B cell (primary cell): ENCODE data around the gene CHPF2. TPM values are rescaled to one million over a fixed set of nuclear protein-coding genes. Genes with fewer than 3 reads are reported as not detected.

Source experiments
- ATAC-seq: fragments of 200-7000 bp; cut with Tn5 transposase; one replicate; pipeline ENCODE4 v1.10.0; 2021; ENCODE audit warnings: low read depth, mild to moderate bottlenecking, moderate number of reproducible peaks, moderate library complexity
- CTCF ChIA-PET: fragments of 350-600 bp; sonication (Branson Sonifier 250); formaldehyde crosslinking; loops from one replicate; lab custom pipeline; 2021; ENCODE audit warnings: antibody characterized with exemption, inconsistent platforms; lab: Charles Lee
- POLR2A ChIA-PET: fragments of 350-600 bp; sonication (Branson Sonifier 250); formaldehyde crosslinking; loops from one replicate; lab custom pipeline; 2021; ENCODE audit warnings: antibody characterized with exemption; lab: Charles Lee
- DNase-seq: peaks from one replicate; pipeline ENCODE4 v3.0.0; 2013
- H2AFZ ChIP-seq: 2 replicates; pipeline ENCODE4 v1.6.1; 2012; ENCODE audit warnings: mild to moderate bottlenecking, low read depth, low read length; ENCODE audit not compliant: insufficient read depth, poor library complexity, severe bottlenecking
- H3K27ac ChIP-seq, 2 donors: 1 replicate in 1 of 2; 2 replicates in 1 of 2; pipeline ENCODE4 v1.5.1; 2012 to 2013; ENCODE audit warnings: low read length in 2 of 2, mild to moderate bottlenecking in 2 of 2, moderate library complexity in 1 of 2
- H3K27me3 ChIP-seq, 4 experiments: fragments of 200-600 bp in 1 of 4; sonication (generic) in 1 of 4; replicated peaks in 1 of 4; 1 replicate in 2 of 4; 2 replicates in 2 of 4; pipeline versions ENCODE4 v1.6.1 to v1.7.0; 2013 to 2016; ENCODE audit warnings: low read length in 3 of 4, mild to moderate bottlenecking in 2 of 4, mixed read lengths in 1 of 4, moderate library complexity in 1 of 4; ENCODE audit not compliant: insufficient read depth in 4 of 4, control insufficient read depth in 3 of 4; ENCODE audit errors: control extremely low read depth in 1 of 4
- H3K36me3 ChIP-seq, 2 experiments: replicated peaks in 1 of 2; 1 replicate in 1 of 2; 2 replicates in 1 of 2; pipeline versions ENCODE4 v1.6.1 to v1.7.1; 2013; ENCODE audit warnings: low read length in 1 of 2; ENCODE audit not compliant: insufficient read depth in 2 of 2, control insufficient read depth in 1 of 2; ENCODE audit errors: control extremely low read depth in 1 of 2, extremely low read depth in 1 of 2
- H3K4me1 ChIP-seq, 2 donors: fragments of 200-600 bp in 1 of 2; sonication (generic) in 1 of 2; 1 replicate in 1 of 2; 2 replicates in 1 of 2; pipeline versions ENCODE4 v1.5.1 to v1.6.1; 2013 to 2017; ENCODE audit warnings: low read length in 2 of 2; ENCODE audit not compliant: control insufficient read depth in 2 of 2, insufficient read depth in 2 of 2
- H3K4me2 ChIP-seq: replicated peaks from 2 replicates; pipeline ENCODE3; 2012; ENCODE audit warnings: mild to moderate bottlenecking, low read depth, low read length; ENCODE audit not compliant: poor library complexity, severe bottlenecking
- H3K4me3 ChIP-seq, 5 experiments: fragments of 200-600 bp in 1 of 5; sonication (generic) in 1 of 5; 1 replicate in 3 of 5; 2 replicates in 2 of 5; pipeline versions ENCODE4 v1.5.1 to v1.7.0; 2011 to 2016; ENCODE audit warnings: low read length in 4 of 5, mild to moderate bottlenecking in 4 of 5, low read depth in 2 of 5, control low read depth in 1 of 5, moderate library complexity in 1 of 5; ENCODE audit not compliant: insufficient read depth in 1 of 5; ENCODE audit errors: control extremely low read depth in 1 of 5, extremely low read depth in 1 of 5
- H3K79me2 ChIP-seq: fragments of 200-600 bp; sonication (generic); one replicate; pipeline ENCODE4 v1.6.0; 2016; ENCODE audit warnings: low read length; ENCODE audit not compliant: control insufficient read depth, insufficient read depth
- H3K9ac ChIP-seq: fragments of 200-600 bp; sonication (generic); 2 replicates; pipeline ENCODE4 v1.6.1; 2017; ENCODE audit warnings: mild to moderate bottlenecking, low read length, moderate library complexity
- H3K9me3 ChIP-seq, 3 donors: one replicate each; pipeline versions ENCODE4 v1.6.1 to v1.7.1; 2013; ENCODE audit warnings: low read length in 2 of 3; ENCODE audit not compliant: control insufficient read depth in 2 of 3, insufficient read depth in 1 of 3; ENCODE audit errors: control extremely low read depth in 1 of 3
- H4K20me1 ChIP-seq: 2 replicates; pipeline ENCODE4 v1.6.0; 2012; ENCODE audit warnings: mild to moderate bottlenecking, low read length; ENCODE audit not compliant: insufficient read depth, control insufficient read depth, poor library complexity, severe bottlenecking
- H3K27ac Mint-ChIP-seq: one replicate; pipeline ENCODE4 v1.8.0; 2021; ENCODE audit warnings: mixed read lengths
- H3K27me3 Mint-ChIP-seq: one replicate; pipeline ENCODE4 v1.8.0; 2021; ENCODE audit warnings: mixed read lengths
- H3K4me1 Mint-ChIP-seq: one replicate; pipeline ENCODE4 v1.8.0; 2021; ENCODE audit warnings: mixed read lengths
- H3K4me3 Mint-ChIP-seq: one replicate; pipeline ENCODE4 v1.8.0; 2021; ENCODE audit warnings: mixed read lengths
- H3K9me3 Mint-ChIP-seq: one replicate; pipeline ENCODE4 v1.8.0; 2022; ENCODE audit warnings: mixed read lengths; ENCODE audit not compliant: insufficient read depth
- CTCF ChIP-seq: fragments of 200-600 bp; IDR thresholded peaks from one replicate; pipeline ENCODE4 v1.8.0; 2022; ENCODE audit warnings: antibody characterized with exemption, mild to moderate bottlenecking
- EZH2 ChIP-seq: IDR thresholded peaks from 2 replicates; pipeline ENCODE4 v1.6.1; 2012; ENCODE audit warnings: borderline replicate concordance, low read depth, mild to moderate bottlenecking, moderate library complexity, low read length; ENCODE audit not compliant: insufficient read depth, poor library complexity, severe bottlenecking
- WGBS: methylation state at CpG from one replicate; pipeline ENCODE4 v1.1.5; 2013; ENCODE audit warnings: missing lambda C conversion rate; ENCODE audit not compliant: insufficient coverage; 5-methylcytosine and 5-hydroxymethylcytosine counted together
- intact Hi-C: fragments of 100-400 bp; cut with micrococcal nuclease; formaldehyde crosslinking; loops from one replicate; pipeline ENCODE4 v1.10.0; 2022
- polyA plus RNA-seq: library from polyadenylated mRNA; depleted of rRNA; stranded (reverse); fragments of >200 nt; gene quantifications from 2 replicates; pipeline ENCODE4 v1.2.3, GENCODE V29; 2012
- total RNA-seq, 2 donors: library from RNA; stranded (reverse); fragments of 120-200 nt in 1 of 2; gene quantifications; 1 replicate in 1 of 2; 2 replicates in 1 of 2; pipeline versions ENCODE4 v1.2.3 to v1.2.4, GENCODE V29; 2013 to 2022

CHPF2 gene
- total and polyA plus RNA-seq, 2 donors (not counting 1 experiment from before 2014, with no cell fraction given) = 39.4 to 39.9 TPM

GRCh38 chr7:151261529-151261928, 29.2 kb downstream of the CHPF2 start:
- H3K27me3 ChIP-seq = peaks cover 0 to 8% (median 0%) of the 10 kb centered on the region in 4 experiments
- Mint-ChIP-seq H3K27me3 (peaks cover 39% of the 10 kb centered on the region), H3K4me1 (no peaks in the 10 kb centered on the region), H3K4me3 (no peak overlapping the region), H3K9me3 (no peaks in the 10 kb centered on the region), H3K27ac (no peak overlapping the region)
- POLR2A ChIA-PET = no interaction called here
- DNase-seq = no peak
- H4K20me1 ChIP-seq = no peaks in the 10 kb centered on the region
- no peak overlapping the region for H3K27ac ChIP-seq
- H3K9me3 ChIP-seq = peaks cover 0 to 8% (median 0%) of the 10 kb centered on the region in 3 donors
- ATAC-seq = no peak
- WGBS = 93% methylated on average over 10 of the region's 10 CpGs
- H3K36me3 ChIP-seq = no peaks in the 10 kb centered on the region
- CTCF ChIA-PET = interaction anchor here (0.5 kb wide), 1 partner anchor 43 kb away, joined by 3 read pairs; no protein-coding TSS in a partner anchor
- no peaks in the 10 kb centered on the region for H3K4me1 ChIP-seq
- H3K4me3 ChIP-seq = no peak overlapping the region
- TF ChIP-seq CTCF (no peak), EZH2 (no peak)
- no peak overlapping the region for H3K9ac ChIP-seq
- H3K4me2 ChIP-seq = no peak overlapping the region
- H3K79me2 ChIP-seq = no peaks in the 10 kb centered on the region
- intact Hi-C loops = no loop called here
- no peak overlapping the region for H2AFZ ChIP-seq

- no peak overlapping the region for H2AFZ ChIP-seq
- Mint-ChIP-seq H3K9me3 (no peaks in the 10 kb centered on the region), H3K4me1 (no peaks in the 10 kb centered on the region), H3K27ac (no peak overlapping the region), H3K4me3 (no peak overlapping the region), H3K27me3 (peaks cover 32% of the 10 kb centered on the region)
- ChIA-PET CTCF (no interaction called here), POLR2A (no interaction called here)
- H3K4me3 ChIP-seq = no peak overlapping the region
- no peak overlapping the region for H3K9ac ChIP-seq
- H3K27ac ChIP-seq = no peak overlapping the region
- H3K4me2 ChIP-seq = no peak overlapping the region
- H3K9me3 ChIP-seq = peaks cover 0 to 8% (median 0%) of the 10 kb centered on the region in 3 donors
- DNase-seq = no peak
- peaks cover 0 to 9% (median 0%) of the 10 kb centered on the region in 4 experiments for H3K27me3 ChIP-seq
- H3K36me3 ChIP-seq = no peaks in the 10 kb centered on the region
- no peaks in the 10 kb centered on the region for H4K20me1 ChIP-seq
- intact Hi-C loops = no loop called here
- no peaks in the 10 kb centered on the region for H3K79me2 ChIP-seq
- H3K4me1 ChIP-seq = no peaks in the 10 kb centered on the region
- WGBS = 86% methylated on average over 5 of the region's 5 CpGs
- TF ChIP-seq CTCF (no peak), EZH2 (no peak)
- ATAC-seq = no peak
These were observed 32.3 kb downstream of the CHPF2 start for GRCh38 chr7:151264615-151265014.
